ELR (cell line): ENCODE results near the gene CST3.
"Not testable (repeated sequence)": the region's sequence is repeated elsewhere in the genome, so short reads cannot be mapped to it uniquely, and the experiment has no call there.

Experiments used
- DNase-seq: peaks from one replicate; pipeline ENCODE4 v3.0.0-alpha.2; 2015; ENCODE audit warnings: low read depth

Gene CST3

GRCh38 chr20:23637282-23638221 is at the start of gene CST3:
TSS of gene CST3 (minus strand) at chr20:23637955. CDS start at chr20:23637862, 93 bp downstream.
- DNase-seq, result peak; percentile 90

- DNase-seq, result no peak
These were observed 48.4 kb upstream of the CST3 start for GRCh38 chr20:23686046-23686750.

- not testable (repeated sequence) for DNase-seq
These were observed 47.8 kb upstream of the CST3 start for GRCh38 chr20:23685529-23685896.

- DNase-seq, result no peak
These were observed 46.5 kb upstream of the CST3 start for GRCh38 chr20:23684261-23684660.

- no peak for DNase-seq
These were observed 46.1 kb upstream of the CST3 start for GRCh38 chr20:23683807-23684206.

GRCh38 chr20:23683281-23683680 is 45.5 kb upstream of the CST3 start:
- peak; percentile 64 for DNase-seq

- DNase-seq, result no peak
These were observed 42.4 kb upstream of the CST3 start for GRCh38 chr20:23680146-23680545.

- no peak for DNase-seq
These were observed 41.7 kb upstream of the CST3 start for GRCh38 chr20:23679133-23680092.

GRCh38 chr20:23673209-23673608 is 35.5 kb upstream of the CST3 start:
- no peak for DNase-seq

GRCh38 chr20:23672158-23672557 is 34.4 kb upstream of the CST3 start:
- no peak for DNase-seq

GRCh38 chr20:23671479-23671878 is 33.7 kb upstream of the CST3 start:
- DNase-seq, result no peak

GRCh38 chr20:23670361-23670760 is 32.6 kb upstream of the CST3 start:
- no peak for DNase-seq

GRCh38 chr20:23669866-23670265 is 32.1 kb upstream of the CST3 start:
- DNase-seq, result no peak

- DNase-seq, result no peak
These were observed 31.6 kb upstream of the CST3 start for GRCh38 chr20:23669327-23669726.

GRCh38 chr20:23668477-23668951 is 30.8 kb upstream of the CST3 start:
- peak; percentile 68 for DNase-seq

GRCh38 chr20:23667666-23668065 is 29.9 kb upstream of the CST3 start:
- DNase-seq, result no peak

- no peak for DNase-seq
These were observed 28.9 kb upstream of the CST3 start for GRCh38 chr20:23666698-23667097.

- peak; percentile 36 for DNase-seq
These were observed 28.4 kb upstream of the CST3 start for GRCh38 chr20:23666189-23666588.

GRCh38 chr20:23664954-23665353 is 27.2 kb upstream of the CST3 start:
- DNase-seq, result no peak

GRCh38 chr20:23664046-23664445 is 26.3 kb upstream of the CST3 start:
- DNase-seq, result not testable (repeated sequence)

- no peak for DNase-seq
These were observed 25.4 kb upstream of the CST3 start for GRCh38 chr20:23663180-23663579.
